DOHH2 (cell line): ENCODE results near the gene NOL4L.

ENCODE experiments used
- H3F3A ChIP-seq: fragments of 200-600 bp; sonication (generic), shearing (Covaris generic); 2 replicates; pipeline ENCODE4 v1.6.0; 2016; ENCODE audit warnings: antibody characterized with exemption, mild to moderate bottlenecking; ENCODE audit not compliant: control insufficient read depth, insufficient read depth
- H3K27ac ChIP-seq: fragments of 200-600 bp; sonication (generic); 2 replicates; pipeline ENCODE4 v1.5.1; 2014; ENCODE audit warnings: low read depth, mild to moderate bottlenecking, low read length, moderate library complexity
- H3K27me3 ChIP-seq: fragments of 200-600 bp; sonication (generic); 2 replicates; pipeline ENCODE4 v1.6.1; 2014; ENCODE audit warnings: mild to moderate bottlenecking, low read length, mixed read lengths; ENCODE audit not compliant: control insufficient read depth
- H3K36me3 ChIP-seq: fragments of 200-600 bp; sonication (generic); 2 replicates; pipeline ENCODE4 v1.6.1; 2014; ENCODE audit warnings: mild to moderate bottlenecking, low read length, moderate library complexity, mixed read lengths; ENCODE audit not compliant: control insufficient read depth
- H3K4me1 ChIP-seq: fragments of 200-600 bp; sonication (generic); 2 replicates; pipeline ENCODE4 v1.6.1; 2014; ENCODE audit warnings: mild to moderate bottlenecking, low read length, mixed read lengths; ENCODE audit not compliant: control insufficient read depth
- H3K4me2 ChIP-seq: fragments of 200-600 bp; sonication (generic); 2 replicates; pipeline ENCODE4 v1.6.0; 2014; ENCODE audit warnings: mild to moderate bottlenecking, low read length, moderate library complexity
- H3K4me3 ChIP-seq: fragments of 200-600 bp; sonication (generic); 2 replicates; pipeline ENCODE4 v1.5.1; 2014; ENCODE audit warnings: mild to moderate bottlenecking, low read length, mixed read lengths
- H3K79me2 ChIP-seq: fragments of 200-600 bp; sonication (generic); 2 replicates; pipeline ENCODE4 v1.6.1; 2014; ENCODE audit warnings: mild to moderate bottlenecking, low read length, mixed read lengths; ENCODE audit not compliant: control insufficient read depth
- H3K9me2 ChIP-seq: fragments of 200-600 bp; sonication (generic); replicated peaks from 2 replicates; pipeline ENCODE4 v1.6.1; 2014; ENCODE audit warnings: mild to moderate bottlenecking, low read length, mixed read lengths; ENCODE audit not compliant: control insufficient read depth
- H3K9me3 ChIP-seq: fragments of 200-600 bp; sonication (generic); 2 replicates; pipeline ENCODE4 v1.6.1; 2014; ENCODE audit warnings: antibody characterized with exemption, low read length, mixed read lengths; ENCODE audit not compliant: control insufficient read depth, insufficient read depth
- H4K20me1 ChIP-seq: fragments of 200-600 bp; sonication (generic); 2 replicates; pipeline ENCODE4 v1.6.0; 2014; ENCODE audit warnings: low read depth, mild to moderate bottlenecking, antibody characterized with exemption, low read length, moderate library complexity; ENCODE audit not compliant: control insufficient read depth, insufficient read depth
- EZH2phosphoT487 ChIP-seq: fragments of 200-600 bp; sonication (generic); IDR thresholded peaks from 2 replicates; pipeline ENCODE4 v1.6.1; 2017; ENCODE audit warnings: borderline replicate concordance, mild to moderate bottlenecking, antibody characterized with exemption, low read length, moderate library complexity, mixed read lengths
- TF ChIP-seq, protein P1 (sequence below): fragments of 200-600 bp; sonication (generic); IDR thresholded peaks from one replicate; pipeline ENCODE4 v1.5.1; 2014; ENCODE audit warnings: antibody characterized with exemption, mild to moderate bottlenecking, low read depth, low read length; ENCODE audit not compliant: poor library complexity, severe bottlenecking

The NOL4L gene

DNA sequence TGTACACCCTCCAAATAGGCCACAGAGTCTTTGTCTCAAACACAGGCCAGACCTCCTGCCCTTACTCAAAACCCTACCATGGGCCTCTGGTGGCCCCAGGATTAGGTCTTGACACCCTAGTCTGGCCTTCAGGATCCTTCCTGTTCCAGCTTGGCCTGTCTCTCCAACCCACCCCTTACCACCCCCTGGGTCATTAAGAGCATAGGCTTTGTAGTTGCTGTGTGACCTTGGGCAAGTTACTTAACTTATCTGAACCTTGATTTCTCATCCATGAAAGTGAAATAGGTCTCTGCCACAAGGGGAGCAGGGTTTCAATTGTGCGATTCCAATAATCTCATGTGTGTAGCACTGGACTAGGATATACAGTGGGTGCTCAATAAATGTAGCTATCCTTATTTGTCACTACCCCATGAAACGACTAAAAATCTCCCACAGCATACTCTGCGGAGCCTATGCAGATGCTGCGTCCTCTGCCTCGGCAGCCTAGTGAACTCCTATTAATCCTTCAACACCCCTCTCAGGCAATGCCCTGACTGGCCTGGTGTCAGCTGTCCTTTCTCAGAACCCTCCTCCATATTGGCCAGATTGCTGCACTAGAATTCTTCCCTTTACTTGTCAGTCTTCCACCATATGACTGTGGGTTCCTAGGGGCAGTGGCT lies 39.7 kb upstream of the NOL4L start:
- H3K79me2 ChIP-seq = no peaks in the 10 kb centered on the region
- H3K36me3 ChIP-seq = no peaks in the 10 kb centered on the region
- H3K27ac ChIP-seq = no peak overlapping the region
- no peak overlapping the region for H3K4me2 ChIP-seq
- peaks cover 16% of the 10 kb centered on the region for H3K4me1 ChIP-seq
- no peak for TF ChIP-seq EZH2phosphoT487
- TF ChIP-seq, protein P1, sequence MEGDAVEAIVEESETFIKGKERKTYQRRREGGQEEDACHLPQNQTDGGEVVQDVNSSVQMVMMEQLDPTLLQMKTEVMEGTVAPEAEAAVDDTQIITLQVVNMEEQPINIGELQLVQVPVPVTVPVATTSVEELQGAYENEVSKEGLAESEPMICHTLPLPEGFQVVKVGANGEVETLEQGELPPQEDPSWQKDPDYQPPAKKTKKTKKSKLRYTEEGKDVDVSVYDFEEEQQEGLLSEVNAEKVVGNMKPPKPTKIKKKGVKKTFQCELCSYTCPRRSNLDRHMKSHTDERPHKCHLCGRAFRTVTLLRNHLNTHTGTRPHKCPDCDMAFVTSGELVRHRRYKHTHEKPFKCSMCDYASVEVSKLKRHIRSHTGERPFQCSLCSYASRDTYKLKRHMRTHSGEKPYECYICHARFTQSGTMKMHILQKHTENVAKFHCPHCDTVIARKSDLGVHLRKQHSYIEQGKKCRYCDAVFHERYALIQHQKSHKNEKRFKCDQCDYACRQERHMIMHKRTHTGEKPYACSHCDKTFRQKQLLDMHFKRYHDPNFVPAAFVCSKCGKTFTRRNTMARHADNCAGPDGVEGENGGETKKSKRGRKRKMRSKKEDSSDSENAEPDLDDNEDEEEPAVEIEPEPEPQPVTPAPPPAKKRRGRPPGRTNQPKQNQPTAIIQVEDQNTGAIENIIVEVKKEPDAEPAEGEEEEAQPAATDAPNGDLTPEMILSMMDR = no peak
- no peaks in the 10 kb centered on the region for H3K9me3 ChIP-seq
- no peak overlapping the region for H3K4me3 ChIP-seq
- H3K9me2 ChIP-seq = no peaks in the 10 kb centered on the region
- H3F3A ChIP-seq = no peaks in the 10 kb centered on the region
- H4K20me1 ChIP-seq = no peaks in the 10 kb centered on the region
- H3K27me3 ChIP-seq = peaks cover 10% of the 10 kb centered on the region

DNA sequence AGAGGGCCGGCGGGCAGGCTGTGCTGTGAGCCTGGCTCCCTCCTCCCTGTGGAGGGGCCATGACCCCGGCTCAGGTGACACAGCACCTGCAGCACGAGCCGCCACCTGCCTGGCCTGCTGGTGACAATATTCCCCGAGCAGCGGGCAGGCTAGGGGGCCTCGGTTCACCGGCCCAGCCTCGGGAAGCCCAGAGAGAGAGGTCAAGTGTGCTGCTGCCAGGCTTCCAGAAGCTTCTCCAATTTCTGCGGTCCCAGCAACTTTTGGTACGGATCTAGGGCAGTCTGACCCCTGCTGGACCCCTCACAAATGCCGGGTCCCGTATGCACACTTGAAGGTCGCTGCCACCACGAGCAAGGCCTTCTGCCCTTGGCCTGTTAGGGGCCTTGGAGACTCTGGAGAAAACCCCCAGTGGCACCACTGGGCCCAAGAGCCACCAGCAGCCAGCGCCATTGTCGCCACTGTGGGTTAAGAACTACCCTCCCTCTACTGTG lies 38.6 kb upstream of the NOL4L start:
- no peaks in the 10 kb centered on the region for H3K9me3 ChIP-seq
- H3K9me2 ChIP-seq = no peaks in the 10 kb centered on the region
- TF ChIP-seq, protein P1 = no peak
- TF ChIP-seq EZH2phosphoT487 = no peak
- peaks cover 13% of the 10 kb centered on the region for H3K27me3 ChIP-seq
- H3F3A ChIP-seq = no peaks in the 10 kb centered on the region
- H3K4me3 ChIP-seq = no peak overlapping the region
- H3K4me1 ChIP-seq = peaks cover 16% of the 10 kb centered on the region
- H4K20me1 ChIP-seq = no peaks in the 10 kb centered on the region
- no peak overlapping the region for H3K4me2 ChIP-seq
- no peaks in the 10 kb centered on the region for H3K36me3 ChIP-seq
- no peak overlapping the region for H3K27ac ChIP-seq
- no peaks in the 10 kb centered on the region for H3K79me2 ChIP-seq

DNA sequence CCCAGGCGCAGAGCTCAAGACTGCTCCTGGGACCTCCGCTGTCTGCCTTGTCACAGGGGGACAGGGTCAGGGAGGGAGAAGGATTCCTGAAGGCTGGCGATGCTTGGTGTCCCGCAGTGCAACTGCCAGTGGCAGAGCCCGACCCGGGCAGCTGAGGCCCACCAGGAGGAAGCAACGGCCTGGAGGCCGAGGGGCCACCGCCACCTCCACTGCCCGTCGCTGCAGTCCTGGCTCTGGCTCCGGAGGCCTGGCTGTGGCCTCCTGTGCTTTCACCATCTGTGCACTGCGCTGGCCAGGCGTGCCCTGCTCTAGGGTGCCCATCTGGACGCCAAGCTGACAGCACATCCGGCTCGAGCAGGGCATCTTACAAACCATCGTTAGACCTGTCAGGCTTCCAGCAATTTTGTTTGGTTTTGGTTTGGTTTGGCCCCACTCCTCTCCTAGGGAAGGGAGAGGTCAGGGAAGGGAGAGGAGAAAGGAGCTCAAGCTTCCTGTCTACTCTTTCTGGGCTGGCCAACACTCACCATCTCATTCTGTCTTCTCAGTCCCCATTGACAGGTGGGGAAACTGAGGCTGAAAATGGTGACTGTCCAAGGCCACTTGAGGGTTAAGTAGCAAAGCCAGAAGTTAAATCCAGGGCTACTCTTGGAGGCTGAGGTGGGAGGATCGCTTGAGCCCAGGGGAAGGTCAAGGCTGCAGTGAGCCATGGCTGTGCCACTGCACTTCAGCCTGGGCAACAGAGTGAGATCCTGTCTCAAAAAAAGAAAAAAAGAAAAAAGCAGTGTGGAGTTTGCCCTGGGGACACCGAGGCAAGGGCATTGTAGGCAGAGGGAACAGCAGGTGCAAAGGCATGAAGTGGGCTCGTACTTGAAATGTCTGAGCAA lies 37.7 kb upstream of the NOL4L start:
- Histone ChIP-seq H3K4me1 (peaks cover 13% of the 10 kb centered on the region), H3K4me2 (no peak overlapping the region)

More for the DNA sequence above, 37.7 kb upstream of the NOL4L start:
- Histone ChIP-seq H3K9me2 (no peaks in the 10 kb centered on the region), H3F3A (no peaks in the 10 kb centered on the region), H3K27me3 (peaks cover 10% of the 10 kb centered on the region), H3K9me3 (no peaks in the 10 kb centered on the region), H4K20me1 (no peaks in the 10 kb centered on the region), H3K27ac (no peak overlapping the region), H3K36me3 (no peaks in the 10 kb centered on the region), H3K4me3 (no peak overlapping the region), H3K79me2 (no peaks in the 10 kb centered on the region)
- TF ChIP-seq, protein P1 = no peak
- no peak for TF ChIP-seq EZH2phosphoT487
